NCI-H526 treated with DMSO at 0.1 percent for 48 hours (cell line): Measurements from ENCODE around the gene DNAJC3.
"Not testable (repeated sequence)": the region's sequence is repeated elsewhere in the genome, so short reads cannot be mapped to it uniquely, and the experiment has no call there.

Experiments used
- DNase-seq: peaks from one replicate; lab custom pipeline; 2025; lab: John Stamatoyannopoulos, UW

The DNAJC3 gene

DNA sequence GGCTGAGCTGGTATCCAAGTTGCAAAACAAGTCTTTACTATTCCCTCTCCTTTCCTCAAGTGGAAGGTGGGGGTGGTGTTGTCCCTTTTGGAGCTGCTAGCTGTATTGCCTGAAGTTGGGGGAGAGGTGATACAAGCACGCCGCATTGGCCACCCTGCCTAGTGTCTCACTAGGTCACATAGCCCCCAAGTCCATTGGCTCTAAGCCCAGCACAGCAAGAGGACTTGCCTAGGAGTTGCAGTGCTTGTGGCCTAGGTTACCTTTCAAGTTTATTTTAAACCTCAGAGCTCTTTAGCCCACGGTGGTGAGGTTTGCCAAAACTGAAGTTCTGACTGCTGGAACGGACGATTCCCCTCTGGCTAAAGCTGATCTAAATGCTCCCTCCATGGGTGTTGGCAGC is 5.3 kb upstream of the DNAJC3 start:
- no peak for DNase-seq

DNA sequence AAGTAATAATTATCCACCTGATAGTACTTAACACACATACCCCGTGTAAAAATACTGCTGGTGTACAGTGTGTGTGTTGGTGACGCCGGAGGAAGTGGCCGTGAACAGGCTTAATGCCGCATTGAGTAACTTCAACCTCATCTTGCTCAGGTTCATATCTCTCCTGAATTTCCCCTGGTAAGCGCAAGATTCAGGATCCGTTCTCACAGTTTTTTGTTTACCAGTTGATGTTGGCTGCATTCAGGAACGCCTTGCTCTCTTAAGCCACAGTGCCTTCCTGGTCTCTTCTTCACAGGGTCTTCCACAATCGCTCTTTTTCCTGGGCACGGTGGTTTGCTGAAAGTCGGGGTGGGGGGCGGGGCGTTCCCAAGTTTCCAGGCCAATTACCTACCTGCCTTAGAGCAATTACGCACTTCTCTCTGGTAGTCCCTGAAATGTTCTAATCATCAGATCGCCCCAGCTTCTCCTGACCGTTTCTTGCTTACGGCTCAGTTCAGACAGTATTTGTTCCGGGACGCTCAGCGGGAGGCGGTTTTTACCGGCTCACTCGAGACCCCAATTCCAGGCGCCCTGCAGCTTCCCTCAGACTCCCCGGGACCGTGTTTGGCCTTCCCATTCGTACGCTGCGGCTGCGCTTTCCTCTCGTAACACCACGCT is 706 bp upstream of the DNAJC3 start:
- peak; percentile 89 for DNase-seq

DNA sequence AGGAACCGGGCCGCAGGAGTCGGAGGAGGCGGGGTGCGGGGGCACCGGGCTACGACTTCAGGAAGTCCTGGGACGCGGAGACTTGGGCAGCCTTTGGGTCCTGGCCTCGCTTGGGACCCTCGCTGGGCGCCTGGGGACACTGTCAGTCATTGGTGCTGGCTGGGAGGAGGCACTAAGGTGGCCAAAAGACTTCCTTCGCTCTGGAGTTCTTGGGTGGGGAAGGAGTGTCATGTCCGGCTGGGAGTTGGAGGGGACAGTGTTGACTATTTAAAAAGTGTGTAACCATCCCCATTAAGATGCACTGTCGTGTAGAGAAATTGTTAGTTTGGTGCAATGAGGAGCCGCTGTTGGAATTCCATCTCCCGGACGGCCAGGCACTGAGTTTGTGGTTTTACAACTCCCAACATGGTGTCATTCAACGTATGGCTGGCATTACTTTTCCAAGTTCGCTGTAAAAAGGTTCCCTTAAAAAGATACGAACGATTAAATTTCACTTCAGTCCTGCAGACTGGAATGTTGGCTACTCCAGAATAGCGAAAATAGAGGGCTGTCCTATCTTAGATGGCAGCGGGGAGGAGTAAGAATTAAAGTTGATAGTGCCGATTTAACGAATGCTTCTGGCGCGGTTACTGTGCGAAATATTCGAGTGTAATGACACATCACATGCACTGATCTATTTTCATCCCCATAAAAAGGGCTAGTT is 776 bp downstream of the DNAJC3 start:
- peak; percentile 56 for DNase-seq

DNA sequence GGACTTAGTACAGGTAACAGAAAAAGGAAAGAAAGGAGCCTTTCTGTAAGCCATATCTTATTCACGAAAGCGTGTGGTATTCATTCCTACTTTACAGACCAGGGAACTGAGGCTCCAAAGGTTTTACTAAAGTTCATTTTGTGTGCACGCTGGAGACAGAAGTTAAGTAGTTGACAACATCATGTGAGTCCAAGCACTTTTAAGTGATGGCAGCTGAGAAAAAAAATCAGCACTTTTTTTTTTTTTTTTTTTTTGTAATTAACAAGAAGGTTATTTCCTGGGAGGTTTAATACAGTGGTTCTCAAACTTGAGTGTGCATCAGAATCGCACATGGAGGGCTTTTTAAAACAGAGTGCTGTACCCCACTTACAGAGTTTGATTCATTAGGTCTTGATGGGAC is 2.0 kb downstream of the DNAJC3 start:
- DNase-seq: no peak

DNA sequence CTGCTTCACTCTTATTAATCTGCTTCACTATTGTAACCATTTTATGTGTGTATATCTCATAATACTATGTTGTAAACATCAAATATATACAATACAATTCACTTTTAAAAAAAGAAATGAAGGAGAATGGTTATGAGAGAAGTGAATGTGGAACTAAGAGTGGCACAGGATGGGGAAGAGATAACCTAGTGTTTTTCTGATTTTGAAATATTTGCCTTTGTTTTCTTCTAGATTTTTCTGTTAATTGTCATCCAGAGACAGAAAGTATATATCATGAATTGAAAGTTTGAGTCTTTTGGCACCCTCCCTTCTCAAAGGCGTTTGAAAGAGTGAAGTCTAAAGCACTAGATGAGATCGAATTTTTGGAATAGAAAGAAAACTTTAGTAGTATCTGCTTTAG is 2.8 kb downstream of the DNAJC3 start:
- no peak for DNase-seq

DNA sequence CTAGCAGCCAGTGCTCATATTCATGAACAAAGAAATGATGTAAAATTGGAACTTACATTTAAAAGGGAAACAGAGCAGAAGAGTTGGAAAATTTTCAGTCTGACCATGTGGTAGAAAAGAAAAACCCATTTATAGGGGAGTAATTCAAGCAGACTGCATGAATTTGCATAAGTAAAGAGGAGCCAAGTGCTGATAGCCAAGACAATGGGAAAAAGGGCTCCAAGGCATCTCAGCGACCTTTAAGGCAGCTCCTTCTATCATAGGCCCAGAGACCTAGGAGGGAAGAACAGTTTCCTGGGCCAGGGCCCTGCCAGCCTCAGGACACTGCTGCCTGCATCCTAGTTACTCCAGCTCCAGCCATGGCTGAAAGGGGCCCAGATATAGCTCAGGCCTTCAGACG is 7.5 kb downstream of the DNAJC3 start:
- no peak for DNase-seq

DNA sequence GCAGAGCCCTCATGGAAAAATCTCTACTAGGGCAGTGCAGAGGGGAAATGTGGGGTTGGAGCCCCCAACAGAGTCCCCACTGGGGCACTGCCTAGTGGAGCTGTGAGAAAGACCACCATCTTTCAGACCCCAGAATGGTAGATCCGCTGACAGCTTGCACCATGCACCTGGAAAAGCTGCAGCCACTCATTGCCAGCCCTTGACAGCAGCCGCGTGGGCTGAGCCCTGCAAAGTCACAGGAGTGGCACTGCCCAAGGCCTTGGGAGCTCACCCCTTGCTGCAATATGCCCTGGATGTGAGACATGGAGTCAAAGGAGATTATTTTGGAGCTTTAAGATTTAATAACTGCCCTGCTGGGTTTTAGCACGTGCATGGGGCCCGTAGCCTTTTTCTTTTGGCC is 8.0 kb downstream of the DNAJC3 start:
- not testable (repeated sequence) for DNase-seq

DNA sequence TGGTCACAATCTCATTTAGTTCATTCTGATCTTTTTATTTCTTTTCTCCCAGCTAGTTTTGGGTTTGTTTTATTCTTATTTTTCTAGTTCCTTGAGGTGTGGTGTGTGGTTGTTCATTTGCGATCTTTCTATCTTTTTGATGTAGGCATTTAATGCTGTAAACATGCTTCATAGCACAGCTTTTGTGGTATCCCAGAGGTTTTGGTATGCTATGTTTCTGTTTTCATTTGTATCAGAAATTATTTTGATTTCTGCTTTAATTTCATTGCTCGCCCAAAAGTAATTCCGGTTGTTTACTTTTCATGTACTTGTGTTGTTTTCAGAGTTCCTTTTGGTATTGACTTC is 12.6 kb downstream of the DNAJC3 start:
- no peak for DNase-seq

DNA sequence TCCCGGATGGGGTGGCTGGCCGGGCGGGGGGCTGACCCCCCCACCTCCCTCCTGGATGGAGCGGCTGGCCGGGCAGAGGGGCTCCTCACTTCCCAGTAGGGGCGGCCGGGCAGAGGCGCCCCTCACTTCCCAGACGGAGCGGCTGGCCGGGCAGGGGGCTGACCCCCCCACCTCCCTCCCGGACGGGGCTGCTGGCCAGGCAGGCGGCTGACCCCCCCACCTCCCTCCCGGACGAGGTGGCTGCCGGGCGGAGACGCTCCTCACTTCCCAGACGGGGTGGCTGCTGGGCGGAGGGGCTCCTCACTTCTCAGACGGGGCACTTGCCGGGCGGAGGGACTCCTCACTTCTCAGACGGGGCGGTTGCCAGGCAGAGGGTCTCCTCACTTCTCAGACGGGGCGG is 14.0 kb downstream of the DNAJC3 start:
- DNase-seq: not testable (repeated sequence)

DNA sequence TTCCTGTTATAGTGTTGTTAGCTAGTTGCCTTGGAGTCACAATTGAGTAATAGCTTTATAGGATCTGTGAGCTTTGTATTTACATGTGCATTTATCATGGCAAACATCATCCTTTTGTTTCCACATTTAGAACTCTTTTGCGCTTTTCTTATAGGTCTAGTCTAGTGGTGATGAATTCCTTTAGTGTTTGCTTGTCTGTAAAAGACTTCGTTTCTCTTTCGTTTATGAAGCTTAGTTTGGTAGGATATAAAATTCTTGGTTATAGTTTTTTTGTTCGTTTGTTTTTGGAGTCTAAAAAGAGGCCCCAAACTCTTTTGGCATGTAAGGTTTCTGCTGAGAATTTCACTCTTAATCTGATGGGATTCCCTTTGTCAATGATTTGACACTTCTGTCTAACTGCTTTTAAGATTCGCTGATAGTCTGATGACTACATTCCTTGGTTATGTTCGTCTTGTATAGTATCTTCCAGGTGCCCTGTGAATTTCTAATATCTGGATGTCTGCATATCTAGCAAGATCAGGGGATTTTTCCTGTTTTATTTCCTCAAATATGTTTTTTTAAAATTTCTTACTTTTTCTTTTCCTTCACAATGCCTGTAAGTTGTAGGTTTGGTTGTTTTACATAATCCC is 20.2 kb downstream of the DNAJC3 start:
- DNase-seq: no peak

DNA sequence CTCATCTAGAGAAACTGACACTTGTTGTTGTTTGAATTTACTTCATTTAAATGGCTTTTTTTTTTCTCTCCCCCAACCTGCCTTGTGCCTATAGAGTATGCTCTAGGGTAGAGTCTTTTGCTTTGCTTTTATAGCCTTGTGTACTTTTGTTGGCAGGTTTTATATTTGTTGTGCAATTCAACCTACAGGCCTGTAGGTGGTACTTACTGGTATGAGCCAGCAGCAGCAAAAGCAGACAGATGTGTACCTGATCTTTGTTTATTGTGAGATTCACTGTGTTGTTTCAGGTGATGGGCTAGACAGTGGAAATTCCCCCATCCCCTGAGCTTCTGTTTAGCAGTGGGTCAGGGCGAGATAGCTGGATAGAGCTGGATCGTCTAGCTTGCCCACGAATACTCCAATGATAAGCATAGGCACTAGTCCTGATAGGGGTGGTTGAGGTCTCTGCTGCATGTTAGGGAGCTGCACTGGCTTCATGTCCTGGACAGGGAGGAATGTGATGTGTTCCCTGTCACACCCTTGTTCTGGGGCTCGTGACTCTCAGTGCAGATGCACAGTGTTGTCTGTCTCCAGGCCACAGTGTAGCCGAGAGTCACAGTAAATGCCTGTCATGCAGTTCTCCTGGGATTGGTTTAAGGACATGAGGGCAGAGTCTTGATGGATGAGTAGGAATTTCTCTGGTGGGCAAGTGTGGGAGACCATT is 21.3 kb downstream of the DNAJC3 start:
- no peak for DNase-seq

DNA sequence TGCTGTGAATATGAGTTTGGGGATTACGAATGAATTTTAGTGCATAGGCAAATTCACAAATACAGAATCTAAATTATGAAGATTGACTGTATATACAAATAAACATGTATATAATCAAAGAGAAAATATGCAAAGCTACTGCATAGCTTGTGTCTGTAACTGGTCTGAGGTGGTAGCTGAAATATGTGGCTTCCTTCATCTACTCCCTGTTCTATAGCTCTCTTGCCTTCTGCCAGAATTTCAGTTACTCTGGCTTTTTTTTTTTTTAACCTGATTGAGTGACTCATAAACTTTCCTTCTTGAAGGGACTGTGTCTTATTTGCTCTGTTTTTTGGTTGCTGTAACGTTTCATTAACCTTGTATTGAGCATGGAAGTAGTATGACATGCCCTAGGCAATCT is 26.6 kb downstream of the DNAJC3 start:
- DNase-seq: no peak

DNA sequence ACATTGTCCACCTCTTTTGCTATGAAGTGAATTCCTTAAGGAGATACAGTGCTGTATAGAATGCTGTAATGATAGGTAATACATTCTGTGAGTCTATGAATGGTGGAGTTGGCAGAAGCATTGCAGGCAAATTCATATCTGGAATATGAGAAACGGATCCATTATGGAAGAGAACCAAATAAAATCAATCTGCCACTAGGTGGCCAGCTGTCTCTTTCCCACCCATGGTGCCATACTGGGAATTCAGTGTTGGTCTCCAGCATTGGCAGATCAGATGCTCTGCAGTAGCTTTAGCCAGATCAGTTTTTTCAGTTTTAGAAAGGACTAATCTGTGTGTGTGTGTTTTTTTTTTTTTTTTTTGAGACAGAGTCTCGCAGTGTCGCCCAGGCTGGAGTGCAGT is 27.6 kb downstream of the DNAJC3 start:
- no peak for DNase-seq

DNA sequence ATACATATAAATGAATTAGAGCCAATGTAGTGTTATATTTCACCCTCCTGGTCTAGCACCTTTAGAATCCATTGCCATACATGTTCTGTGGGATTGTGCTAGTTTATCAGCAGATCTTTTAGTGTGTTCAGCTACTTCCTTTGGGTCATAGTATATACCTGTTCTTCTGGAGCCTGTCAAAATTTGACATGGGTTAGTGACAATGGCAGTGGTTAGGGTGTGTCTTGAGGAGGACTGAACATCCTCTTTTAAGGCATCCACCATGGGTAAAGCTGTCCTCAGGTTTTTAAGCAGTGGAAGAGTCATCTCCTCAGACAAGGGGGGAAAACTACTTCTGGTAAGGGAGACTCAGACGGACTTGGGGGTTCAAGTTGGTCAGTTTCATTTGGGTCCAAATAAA is 29.4 kb downstream of the DNAJC3 start:
- DNase-seq: no peak

DNA sequence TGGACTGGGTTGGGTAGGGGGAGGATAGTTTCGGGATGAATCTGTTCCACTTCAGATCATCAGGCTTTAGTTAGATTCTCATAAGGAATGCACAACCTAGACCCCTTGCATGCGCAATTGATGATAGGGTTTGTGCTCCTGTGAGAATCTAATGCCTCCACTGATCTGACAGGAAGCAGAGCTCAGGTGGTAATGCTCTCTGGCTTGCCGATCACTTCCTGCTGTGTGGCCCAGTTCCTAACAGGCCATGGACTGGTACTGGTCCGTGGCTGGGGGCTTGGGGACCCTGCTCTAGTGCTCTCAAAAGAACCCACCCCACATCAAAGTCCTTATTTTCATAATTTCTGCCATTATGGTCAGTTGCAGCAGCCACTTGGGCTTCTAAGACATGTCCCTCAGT is 30.1 kb downstream of the DNAJC3 start:
- no peak for DNase-seq

DNA sequence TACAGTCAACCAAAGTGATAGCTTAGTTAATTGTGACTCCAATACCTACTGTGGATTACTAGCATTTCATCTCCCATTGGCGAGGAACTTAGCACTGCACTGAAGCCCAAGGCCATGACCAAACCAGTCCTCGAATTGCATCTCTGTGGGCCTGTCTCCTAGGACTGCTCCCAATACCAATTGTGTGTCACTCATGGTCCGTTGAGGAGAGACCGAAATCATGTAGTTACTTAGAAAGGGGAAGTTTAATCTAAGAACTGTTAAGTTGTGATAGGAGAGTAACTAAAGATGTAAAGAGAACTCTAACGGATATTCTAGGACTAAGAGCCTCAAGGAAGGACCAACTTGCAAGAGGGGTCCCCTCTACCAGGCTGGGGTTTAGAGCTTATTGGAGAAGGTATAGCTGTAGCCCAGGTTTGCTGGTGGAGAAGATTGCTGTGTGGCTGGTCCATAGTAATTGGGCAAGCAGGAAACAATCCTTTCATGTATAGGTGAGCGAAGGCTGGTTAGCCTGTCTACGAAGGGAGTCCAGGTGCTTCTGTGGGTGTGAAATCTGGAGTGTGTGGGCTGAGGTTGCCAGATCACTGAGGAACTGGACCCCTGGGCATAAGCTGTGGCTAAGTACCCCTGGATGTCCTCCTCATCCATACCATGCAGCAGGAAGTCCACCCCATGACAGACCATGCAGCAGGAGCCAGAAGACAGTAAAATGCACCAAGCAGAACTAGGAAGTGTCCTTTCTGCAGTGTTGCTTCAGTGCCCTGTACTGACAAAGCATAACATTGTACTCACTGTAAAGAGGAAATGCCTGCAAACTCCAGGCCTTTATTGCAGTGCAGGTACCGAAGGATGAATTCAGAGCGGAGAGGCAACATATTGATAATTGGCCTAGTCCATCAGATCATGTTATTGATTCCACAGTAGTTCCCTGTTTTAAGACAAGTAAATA is 30.8 kb downstream of the DNAJC3 start:
- no peak for DNase-seq

DNA sequence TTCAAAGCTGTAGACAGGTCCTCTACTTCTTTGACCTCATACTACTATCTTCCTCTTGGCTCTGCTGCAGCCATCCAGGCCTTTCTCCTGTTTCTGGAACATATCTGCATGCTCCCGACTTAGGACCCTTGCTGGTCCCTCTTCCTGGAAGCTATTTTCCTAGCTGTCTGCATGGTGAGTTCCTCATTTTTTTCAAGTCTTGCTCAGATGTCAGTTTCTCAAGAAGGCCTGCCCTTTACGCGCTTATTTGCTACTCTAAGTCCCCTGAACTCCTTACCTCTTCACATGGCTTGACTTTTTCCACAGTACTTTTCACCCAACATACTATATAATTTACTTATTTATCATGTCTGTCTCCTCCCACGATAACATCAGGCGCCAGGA is 31.4 kb downstream of the DNAJC3 start:
- DNase-seq: no peak

DNA sequence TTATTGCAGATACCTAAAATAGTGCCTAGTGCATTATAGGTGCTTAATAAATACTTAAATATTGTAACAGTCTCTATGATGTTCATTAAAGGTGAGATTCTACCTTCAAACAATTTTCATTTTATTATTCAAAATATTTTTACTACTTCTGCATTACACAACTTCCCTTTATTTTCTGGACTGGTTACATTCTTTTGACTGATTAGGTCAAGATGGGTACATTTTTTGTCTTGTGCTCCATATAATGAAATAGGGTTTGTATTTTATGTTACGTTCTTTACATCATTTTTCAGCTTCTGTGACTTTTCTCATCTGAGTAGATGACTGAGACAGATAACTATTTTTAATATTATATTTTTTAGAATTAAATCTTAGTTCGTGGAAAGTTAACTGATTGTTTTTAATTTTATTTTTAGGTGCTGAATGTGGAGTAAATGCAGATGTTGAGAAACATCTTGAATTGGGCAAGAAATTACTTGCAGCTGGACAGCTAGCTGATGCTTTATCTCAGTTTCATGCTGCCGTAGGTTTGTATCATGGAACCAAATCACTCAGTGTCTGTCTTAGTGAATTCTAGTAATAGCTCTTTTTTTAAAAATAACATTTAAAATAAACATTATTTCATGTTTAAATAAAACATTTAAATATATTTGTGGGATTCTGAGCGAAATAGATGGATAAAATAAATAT is 32.0 kb downstream of the DNAJC3 start:
- DNase-seq: no peak

DNA sequence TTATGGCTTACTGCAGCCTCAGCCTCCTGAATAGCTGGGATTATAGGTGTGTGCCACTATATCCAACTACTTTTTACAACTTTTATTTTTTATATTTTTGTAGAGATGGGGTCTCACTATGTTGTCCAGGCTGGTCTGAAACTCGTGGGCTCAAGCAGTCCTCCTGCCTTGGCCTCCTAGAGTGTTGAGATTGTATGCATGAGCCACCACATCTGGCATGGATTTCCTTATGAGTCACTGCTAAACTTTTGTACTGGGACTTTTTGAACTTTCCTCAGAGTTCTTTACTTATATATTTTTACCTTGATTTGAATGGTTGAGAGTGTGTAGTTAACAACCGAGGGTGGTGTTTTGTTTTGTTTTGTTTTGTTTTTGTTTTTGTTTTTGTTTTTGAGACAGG is 33.4 kb downstream of the DNAJC3 start:
- no peak for DNase-seq

DNA sequence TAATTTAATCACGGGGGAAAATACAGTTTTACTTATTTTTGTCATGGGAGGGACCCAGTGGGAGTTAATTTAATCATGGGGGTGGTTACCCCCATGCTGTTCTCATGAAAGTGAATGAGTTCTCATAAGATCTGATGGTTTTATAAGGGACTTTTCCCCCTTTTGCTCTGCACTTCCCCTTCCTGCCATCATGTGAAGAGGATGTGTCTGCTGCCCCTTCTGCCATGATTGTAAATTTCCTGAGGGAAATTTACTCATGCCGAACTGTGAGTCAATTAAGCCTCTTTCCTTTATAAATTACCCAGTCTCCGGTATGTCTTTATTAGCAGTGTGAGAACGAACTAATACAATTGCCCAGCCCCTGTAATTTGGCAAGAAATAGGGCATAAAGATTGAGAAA is 35.9 kb downstream of the DNAJC3 start:
- not testable (repeated sequence) for DNase-seq

DNA sequence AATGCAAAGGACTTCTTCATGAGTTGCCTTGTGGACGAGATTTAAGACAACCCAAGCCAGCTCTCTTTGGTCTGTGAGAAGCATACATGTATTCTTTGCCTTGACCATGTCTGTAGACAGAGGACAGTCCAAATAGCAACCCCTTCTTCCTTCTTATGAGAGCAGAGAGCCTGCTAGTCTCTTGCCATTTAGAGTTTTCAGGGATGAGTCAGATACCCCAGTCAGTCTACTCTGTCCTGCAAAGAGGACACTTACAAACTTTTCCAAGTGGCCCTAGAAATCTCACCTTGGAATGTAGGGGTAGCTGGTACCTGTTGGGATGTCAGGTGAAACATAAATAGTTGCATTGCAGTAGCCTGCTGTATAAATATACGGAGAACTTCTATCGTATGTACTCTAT is 36.7 kb downstream of the DNAJC3 start:
- no peak for DNase-seq
